NCI-H2196 treated with DMSO at 0.1 percent for 48 hours (cell line): ENCODE data around the gene CCDC91.

Experiments
- DNase-seq: peaks from one replicate; lab custom pipeline; 2025; ENCODE audit not compliant: unreplicated experiment; lab: John Stamatoyannopoulos, UW

CCDC91 gene, protein sequence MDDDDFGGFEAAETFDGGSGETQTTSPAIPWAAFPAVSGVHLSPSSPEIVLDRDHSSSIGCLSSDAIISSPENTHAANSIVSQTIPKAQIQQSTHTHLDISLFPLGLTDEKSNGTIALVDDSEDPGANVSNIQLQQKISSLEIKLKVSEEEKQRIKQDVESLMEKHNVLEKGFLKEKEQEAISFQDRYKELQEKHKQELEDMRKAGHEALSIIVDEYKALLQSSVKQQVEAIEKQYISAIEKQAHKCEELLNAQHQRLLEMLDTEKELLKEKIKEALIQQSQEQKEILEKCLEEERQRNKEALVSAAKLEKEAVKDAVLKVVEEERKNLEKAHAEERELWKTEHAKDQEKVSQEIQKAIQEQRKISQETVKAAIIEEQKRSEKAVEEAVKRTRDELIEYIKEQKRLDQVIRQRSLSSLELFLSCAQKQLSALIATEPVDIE

DNA sequence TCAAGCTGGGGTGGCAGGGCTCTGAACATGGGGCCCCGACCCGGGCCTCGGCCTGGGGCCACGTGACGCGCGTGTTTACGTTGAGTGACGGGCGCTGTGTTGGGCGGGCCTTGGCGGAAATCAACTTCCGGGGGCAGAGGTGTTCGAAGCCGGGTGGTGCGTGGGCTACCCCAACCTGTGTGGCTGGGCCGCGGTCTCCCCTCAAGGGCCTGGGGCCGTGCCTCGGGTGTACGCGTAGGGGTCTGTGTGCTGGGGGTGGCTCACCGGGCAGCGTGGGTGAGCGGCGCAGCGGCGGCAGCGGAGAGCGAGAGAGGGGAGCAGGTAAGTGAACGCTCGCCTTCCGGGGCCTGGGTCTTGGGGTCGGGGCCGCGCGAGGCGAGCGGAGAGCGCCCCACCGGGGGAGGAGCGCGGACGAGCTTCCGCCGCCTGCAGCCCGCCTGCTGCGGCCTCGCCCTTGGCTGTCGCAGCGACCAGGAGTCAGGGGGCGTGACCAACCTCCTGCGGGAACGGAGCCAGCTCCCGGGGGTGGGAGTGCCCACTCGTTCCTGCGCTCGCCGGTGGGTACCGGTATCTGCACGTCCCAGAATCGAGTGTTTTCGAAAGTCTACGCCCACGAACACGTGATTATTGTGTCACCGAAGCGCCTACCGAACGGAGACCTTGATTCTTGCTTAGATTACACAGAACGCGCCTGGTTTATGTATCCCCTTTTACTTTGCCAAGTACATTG is at the start of gene CCDC91:
Gene CCDC91, plus strand, starts transcription at position 136 of the 730 bp plus-strand sequence. CDS start 66,760 bp downstream, outside the sequence.
- DNase-seq, result peak; percentile 91

DNA sequence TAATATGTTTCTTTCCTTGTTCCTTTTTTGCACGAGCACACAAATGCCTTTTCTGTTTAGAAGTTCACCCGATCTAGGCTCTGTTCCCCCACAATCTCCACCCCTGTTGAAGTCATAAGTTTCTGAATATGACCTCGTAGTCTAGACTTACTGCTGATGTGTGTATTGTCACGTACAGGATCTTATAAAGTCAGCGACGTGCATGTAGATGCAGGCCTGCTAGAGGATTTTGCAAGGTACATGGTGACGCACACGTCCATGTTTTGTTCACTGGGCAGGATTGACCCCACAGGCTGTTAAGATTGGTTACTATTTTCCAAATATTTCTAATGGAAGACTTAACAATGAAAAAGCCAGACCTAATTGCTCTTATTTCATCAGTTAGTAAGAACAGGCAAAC is 46.2 kb upstream of the CCDC91 start:
- DNase-seq, result no peak

DNA sequence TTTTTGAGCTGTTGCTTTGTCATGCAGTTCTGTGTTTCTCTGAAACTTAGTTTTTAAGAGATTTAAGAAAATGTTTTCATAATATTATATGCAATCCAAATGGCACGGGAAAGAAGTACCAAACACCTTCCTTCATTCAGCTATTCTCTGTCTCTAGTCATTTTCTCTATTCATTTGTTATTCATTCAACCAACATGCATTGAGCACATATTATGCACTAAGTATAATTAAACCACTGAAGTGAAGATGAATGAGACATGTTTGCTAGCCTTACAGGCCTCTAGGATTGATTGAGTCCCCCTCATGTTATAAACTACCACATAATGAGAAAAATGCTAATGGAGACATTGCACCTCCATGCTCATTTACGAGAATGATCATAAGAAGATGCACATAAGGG is 45.7 kb upstream of the CCDC91 start:
- no peak for DNase-seq

DNA sequence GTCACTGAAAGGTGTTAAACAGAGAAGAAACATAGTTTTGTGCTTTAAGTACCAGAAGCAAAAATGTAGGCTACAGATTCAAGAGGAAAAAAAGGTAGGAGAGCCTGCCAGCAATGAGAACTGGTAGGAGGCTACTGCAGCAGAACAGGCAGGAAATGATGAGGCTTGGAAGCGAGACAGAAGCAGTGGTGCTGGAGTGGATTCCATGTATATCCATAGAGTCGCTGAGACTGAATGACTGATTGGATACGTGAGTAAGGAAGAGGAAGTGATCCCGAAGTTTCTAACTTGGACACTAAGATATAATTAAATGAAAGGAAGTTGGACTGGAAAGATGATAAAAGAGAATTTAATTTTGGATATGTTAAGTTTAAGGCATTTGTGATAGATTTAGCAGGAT is 45.0 kb upstream of the CCDC91 start:
- DNase-seq, result no peak

DNA sequence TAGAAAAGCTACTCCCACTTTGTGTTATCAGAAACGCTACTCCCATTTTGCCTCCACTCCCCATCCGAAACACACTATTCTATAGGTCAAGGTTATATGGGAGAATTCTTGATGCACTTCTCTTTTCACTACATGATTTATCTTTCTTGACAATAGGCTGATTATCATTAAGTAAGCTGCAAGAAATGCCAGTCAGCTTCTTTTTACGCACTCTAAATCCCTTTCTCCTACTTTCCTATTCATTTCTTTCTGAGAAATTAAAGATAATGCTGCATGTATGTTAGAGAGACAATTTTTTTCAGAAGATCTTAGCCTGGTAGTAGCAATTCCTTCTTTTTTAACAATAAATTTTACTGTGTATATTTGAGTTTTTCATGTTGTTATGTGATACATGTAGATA is 41.0 kb upstream of the CCDC91 start:
- DNase-seq, result no peak

DNA sequence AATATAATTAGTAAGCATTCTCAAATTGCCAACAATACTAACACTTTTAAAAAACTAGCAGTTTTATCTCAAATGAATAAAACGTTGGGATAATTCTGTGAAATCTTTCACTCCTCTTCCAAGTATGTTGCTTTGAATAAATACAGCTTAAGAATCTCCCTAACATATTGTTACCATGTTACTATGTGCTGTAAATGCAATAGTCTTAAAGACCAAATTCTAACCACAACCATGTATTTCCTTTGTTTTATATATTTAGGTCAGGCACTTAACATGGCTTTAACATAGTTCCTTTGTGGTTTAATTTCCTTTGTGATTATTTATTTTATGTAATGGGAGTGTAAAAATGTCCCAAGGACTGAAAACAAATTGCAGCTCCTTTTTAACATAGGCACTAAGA is 33.9 kb upstream of the CCDC91 start:
- DNase-seq, result no peak

DNA sequence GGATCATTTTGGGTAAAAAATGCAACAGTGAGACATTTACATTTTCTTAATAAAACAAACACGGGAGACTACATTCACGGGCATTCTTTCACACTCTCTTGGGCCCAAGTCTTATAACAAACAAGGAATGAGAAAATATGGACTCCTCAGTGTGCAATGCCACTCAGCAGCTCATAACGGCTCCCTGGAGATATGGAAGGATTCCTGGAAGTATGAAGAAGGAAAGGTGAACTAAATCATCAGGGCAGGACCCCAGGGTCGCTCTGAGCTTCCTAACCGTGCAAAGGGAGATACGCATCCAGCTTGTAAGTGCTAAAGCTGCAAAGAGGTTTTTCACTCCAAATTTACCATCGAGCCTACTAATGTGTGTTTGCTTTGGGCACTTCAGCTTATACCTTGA is 33.5 kb upstream of the CCDC91 start:
- DNase-seq, result no peak

DNA sequence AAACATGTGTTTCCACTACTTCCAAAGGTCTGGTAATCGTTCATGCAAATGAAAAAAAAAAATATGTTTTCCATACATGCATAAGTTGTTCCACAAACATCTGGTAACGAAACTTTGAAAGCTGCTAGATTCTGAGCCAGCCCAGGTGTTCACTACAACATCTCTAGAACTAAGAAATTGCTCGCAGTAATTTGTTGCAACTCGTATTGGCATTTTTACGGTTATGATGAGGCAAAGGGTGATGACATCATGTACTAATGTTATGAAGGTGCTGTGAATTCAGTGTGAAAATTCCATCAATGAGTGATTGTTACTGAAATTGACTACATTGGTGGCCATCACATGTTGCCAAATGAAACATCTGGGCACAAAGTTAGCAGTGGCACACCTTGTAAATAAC is 31.9 kb upstream of the CCDC91 start:
- DNase-seq, result no peak

DNA sequence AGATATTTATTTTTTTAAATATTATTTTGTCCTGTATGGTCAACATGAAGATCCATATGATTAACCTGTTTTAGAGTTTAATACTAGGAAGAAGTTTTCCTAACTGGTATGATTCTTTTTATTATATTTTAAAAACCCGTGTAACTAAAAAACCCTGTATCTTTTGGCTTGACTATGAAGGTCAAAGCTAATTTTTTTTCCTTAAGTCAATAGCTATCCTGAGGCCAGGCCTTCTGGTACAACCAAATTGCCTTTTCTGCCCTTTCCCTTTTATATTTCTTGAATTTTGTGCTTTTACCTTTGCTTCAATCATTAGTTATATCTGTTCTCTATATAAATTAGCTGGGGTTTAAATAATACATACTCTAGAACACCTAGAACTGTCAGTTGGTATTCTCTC is 30.6 kb upstream of the CCDC91 start:
- DNase-seq, result no peak

DNA sequence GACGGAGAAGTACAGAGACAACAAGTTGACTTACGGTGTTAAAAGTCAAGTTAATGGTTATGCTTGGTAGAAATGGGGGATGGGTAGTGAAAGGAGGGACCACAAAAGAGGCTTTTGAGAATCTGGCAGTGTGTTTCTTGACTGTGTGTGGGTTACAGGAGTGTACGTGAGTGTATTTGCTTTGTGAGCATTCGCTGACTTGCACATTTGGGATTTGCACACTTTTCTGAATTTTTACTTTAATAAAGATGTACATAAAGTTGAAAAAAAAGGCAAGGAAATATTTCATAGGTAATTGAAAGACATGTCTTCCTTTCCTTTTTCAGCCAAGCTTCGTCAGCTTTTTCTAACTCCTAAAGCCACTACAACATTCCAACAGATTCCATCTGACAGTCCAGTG is 28.6 kb upstream of the CCDC91 start:
- no peak for DNase-seq

DNA sequence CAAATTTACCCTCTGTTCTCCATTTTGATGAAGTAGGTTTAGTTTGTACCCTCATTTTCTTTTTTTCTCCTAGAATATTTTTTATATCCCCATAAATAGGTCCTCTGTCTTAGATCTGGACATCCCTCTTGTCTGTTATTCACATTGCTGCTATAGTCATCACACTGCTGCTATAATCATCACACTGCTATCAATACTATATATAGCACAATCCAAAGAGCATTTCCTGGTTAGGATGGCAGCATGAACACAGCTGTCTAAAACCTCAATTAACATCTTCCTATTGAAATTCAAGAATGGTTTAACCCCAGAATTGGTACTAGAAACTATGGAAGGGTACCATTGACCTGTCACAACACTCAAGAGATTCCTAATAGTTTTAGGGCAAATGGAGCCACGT is 27.6 kb upstream of the CCDC91 start:
- DNase-seq, result no peak

DNA sequence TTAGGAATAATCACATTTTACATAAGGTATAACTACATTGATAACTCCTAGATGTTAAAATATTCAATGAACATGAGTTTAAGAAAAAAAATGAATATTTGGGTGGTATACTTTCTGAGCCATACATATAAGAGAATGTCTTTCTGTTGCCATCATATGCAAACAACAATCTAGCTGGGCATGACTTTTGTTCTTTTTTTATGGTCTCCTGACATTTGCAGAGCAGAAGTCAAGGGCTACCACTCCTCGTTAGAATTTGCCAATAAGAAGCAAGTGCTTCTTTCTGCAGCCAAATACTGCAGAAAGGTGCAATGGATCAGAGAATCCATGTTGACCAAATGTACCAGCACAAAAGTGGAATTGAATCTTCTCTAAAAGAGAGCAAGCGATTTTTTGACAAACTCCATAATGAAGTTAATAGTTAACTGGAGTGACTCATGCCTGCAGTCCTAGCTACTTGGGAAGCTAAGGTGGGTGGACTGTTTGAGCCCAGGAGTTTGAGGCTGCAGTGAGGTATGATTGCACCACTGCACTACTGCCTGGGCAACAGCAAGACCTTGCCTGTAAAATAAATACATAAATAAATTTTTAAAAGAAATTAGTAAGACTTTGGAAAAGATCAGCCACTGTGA is 25.5 kb upstream of the CCDC91 start:
- DNase-seq, result no peak

DNA sequence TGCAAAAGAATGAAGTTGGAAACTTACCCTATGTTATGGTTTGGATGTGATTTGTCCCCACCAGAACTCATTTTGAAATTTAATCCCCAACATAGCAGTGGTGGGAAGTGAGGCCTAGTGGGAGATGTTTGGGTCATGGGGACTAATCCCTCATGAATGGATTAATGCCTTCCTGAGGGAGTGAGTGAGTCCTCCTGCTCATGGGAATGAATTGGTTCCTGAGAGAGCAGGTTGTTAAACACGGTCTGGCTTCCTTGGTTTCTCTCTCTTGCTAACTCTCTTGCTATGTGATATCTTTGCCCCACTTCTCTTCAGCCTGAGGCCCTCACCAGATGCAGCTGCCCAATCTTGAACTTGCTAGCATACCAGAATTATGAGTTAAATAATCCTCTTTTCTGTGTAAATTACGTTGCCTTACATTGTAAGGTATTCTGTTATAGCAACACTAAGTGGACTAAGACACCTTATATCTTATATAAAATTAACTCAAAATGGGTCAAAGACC is 22.2 kb upstream of the CCDC91 start:
- DNase-seq, result no peak

DNA sequence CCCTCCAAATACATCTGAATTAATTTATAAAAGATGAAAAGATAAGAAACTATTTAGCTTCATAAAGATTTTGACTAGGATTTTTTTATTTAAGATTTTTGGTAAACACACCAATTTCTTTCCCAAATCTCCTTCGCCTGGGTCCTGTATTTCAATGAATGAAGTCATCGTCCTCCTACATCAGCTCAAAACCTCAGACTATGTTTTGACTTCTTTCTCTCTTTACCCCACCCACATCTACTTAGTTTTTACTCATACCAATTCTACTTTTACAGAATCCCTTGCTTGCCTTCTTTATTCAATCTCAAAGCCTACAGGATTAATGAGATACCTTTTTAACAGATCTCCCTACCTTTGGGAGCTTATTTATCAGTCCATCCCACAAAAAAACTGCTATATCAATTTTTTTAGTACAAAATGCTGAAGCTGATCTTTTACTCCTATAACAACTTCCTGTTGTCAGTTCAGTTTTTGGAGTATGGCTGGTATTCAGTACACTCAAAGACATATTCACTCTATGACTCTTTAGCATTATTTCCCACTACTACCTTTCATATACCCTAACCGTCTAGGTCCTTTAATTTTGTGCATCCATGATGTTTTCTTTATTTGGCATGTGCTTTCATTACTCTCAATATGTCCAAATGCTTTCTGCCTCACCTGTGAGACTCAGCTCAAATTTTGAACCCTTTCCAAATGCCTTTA is 18.7 kb upstream of the CCDC91 start:
- no peak for DNase-seq

DNA sequence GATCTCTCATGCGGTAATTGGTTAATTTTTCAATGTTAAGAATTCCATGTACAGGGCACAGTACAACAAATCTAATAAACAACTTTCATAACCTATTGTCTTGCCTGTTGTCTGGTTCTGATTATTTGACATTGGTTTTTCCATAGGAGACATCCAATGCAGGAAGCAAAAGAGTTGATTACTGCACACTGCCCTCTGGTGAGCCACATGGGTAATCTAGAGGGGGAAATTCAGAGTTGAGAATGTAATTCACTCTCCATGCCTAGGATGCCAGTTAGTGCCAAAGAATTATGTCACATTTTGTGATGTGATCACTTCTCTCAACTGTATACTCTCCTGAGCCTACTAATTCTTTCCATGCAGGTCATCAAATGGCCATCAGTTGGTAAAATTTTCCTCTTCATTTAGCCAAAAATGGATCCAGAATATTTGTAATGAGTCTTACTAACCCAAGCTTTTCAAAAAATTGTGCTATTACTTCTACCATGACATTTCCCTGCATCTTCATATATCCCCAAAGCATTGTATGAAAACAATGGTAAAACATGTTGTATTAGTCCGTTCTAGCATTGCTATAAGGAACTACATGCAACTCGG is 17.7 kb upstream of the CCDC91 start:
- peak; percentile 34 for DNase-seq

DNA sequence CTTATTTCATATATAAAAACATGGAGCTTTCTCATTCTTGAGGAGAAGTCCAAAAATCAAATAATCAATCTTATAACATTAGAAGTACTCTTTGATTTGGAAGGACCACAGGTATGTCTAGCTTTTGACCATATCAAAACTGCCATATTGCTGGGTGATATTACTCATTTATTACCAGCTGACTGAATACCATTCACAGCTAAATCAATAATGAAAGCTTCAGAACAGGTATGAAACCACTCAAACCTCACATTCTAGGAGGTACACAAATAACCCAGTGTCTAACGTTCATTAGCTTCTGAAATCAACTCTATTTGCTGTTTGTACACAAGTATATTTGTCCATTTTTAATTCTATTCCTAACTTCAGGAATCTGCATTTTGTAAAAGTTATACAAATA is 16.8 kb upstream of the CCDC91 start:
- DNase-seq, result no peak

DNA sequence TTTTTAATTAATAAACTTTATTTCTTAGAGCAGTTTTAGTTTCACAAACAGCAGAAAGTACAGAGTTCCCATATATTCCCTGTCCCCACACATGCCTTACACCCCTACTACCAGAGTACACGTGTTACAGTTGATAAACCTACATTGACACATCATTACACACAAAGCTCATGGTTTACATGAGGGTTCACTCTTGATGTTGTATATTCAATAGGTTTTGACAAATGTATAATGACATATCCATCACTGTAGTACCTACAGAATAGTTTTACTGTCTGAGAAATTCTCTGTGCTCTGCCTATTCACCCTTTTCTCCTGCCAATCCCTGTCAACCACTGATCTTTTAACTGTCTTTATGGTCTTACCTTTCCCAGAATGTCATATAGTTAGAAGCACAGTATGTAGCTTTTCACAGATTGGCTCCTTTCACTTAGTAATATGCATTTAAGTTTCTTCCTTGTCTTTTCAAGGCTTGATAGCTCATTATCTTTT is 15.1 kb upstream of the CCDC91 start:
- no peak for DNase-seq

DNA sequence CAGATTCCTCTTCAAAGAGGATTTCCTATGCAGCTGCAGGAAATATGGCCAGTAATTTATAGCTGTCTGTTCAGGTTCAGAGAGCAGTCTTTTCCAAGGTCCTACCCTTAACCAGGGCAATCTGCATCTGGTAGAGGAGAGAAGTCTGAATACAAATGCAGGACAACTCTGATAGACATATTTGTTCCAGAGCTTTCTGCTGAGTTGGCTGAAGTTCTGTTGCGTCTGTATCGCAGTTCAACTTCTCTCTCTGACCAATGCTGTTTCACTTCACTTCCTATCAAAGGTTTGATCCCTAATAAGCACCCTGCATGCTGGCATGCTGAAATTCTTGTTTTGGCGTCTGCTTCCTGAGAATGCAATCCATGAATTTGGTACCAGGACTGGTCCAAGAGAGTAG is 14.0 kb upstream of the CCDC91 start:
- no peak for DNase-seq

DNA sequence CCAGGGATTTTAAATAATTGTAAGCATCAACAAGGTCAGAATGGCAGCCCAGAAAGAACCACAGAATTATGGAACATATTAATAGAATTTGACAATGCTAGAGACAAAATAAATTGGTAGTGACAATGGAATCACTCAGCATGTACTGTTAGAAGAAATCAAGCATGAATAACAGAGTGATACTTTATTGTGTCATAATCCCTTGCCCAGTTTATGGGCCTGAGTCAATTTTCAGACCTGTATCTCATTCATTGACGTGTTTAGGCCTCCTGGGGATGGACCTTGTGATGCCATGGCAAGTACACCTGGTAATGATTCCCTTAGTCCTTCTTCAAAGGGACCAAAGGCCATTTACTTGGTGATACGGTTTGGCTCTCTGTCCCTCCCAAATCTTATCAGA is 12.8 kb upstream of the CCDC91 start:
- no peak for DNase-seq

DNA sequence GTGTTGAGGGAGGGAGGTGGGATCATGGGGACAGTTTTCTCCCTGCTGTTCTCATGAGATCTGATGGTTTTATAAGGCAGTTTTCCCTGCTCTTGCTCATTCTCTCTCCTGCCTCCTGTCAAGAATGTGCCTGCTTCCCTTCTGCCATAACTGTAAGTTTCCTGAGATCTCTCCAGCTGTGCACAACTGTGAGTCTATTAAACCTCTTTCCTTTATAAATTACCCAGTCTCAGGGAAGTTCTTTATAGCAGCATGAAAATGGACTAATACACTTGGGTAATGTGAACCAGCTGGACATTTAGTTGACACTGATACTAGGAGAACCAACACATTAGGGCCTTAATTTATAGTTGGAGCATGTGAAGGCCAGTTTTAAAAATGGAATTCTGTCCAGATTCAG is 12.4 kb upstream of the CCDC91 start:
- no peak for DNase-seq

DNA sequence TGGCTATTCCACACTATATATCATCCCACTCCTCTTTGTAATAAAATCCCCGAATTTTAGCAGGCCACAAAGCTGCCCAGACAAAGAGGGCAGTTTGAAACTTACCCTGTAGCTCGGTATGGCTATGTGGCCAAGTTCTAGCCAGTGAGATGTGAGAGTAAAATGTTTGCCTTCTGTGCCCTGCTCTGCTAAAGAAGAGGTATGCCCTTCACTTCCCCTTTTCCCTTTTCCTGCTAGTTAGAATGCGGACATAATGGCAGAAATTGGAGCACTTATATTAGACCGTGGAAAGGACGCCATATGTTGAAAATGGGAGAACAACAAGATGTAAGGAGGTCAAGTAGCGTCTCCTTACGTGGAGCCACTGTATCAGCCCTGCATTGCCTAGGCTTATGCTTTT is 11.5 kb upstream of the CCDC91 start:
- no peak for DNase-seq
